ENCODE results near the gene CKAP2L.
A peak's percentile ranks its signal among the peaks of the same experiment; 100 is the strongest.

DNA sequence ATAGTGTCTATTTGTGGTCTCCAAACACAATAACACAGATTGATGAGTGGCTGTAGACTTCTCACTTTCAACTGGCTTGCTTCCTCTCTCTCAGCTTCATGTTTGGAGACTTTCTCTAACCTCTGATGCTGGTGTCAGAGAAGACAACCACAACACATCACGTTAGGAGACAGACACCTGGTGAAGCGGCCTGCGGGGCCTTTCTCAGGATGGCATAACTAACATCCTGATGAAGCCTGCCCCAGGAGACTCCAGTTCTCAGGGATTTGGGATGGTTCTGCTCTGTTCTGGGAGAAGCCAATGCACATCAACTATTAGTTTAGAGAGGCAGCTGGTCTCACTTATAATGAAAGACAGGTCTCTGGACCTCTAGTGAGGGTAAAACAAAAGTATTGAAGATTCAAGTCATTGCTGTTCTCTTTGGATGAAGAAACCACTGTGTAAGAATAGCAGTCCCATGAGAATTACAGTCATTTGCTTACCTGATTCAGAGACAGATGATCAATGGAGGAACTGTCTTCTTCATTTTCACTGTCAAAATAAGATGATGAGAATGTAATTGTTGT is 17.9 kb upstream of the CKAP2L start:
- TF ChIP-seq TAF1 (IDR thresholded peaks at IDR 0.05; ENCODE audit: borderline replicate concordance, low read depth, low read length) (no peak), POLR2A (IDR thresholded peaks at IDR 0.05; ENCODE audit: low read depth, low read length) (peak; percentile 25; the same call in 1 of the 2 replicates), POLR2AphosphoS5 (IDR thresholded peaks at IDR 0.05; ENCODE audit: low read depth, low read length) (no peak)

Data from GM12892 (cell line).